ENCODE measurements around the gene C12orf56. TPM values are rescaled to one million over a fixed set of nuclear protein-coding genes. Genes with fewer than 3 reads are reported as not detected.

Gene C12orf56
- total RNA-seq, 1 experiment from 2014 or later, result not detected

DNA sequence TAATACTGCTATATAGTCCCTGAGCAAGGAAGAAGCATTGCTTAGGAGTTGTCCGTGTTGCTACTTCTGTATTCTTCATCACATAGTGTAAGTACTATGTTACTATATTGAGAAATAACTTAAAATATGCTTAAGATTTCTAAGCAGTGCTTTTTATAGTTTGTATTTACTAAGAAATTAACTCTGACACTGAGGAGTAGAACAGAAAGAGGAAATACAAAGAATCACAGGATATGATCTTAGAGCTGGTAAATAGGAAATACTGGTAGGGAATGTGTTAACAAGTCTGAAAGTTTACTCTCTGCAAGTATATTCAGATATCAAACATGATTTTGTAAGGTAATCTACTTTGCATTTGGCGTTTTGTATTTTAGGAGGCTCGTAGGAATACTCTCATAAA, 29.1 kb upstream of the C12orf56 start:
- ChIA-PET RAD21 (ENCODE audit: low non-redundant PET in 1 of 2, low total read pairs in 2 of 2, uncharacterized antibody in 2 of 2, unreplicated experiment in 2 of 2) (no interaction called here), POLR2A (no interaction called here), CTCF (no interaction called here)
- H3K9me2 ChIP-seq (ENCODE audit: insufficient read depth), result no peaks in the 10 kb centered on the region
- H3K9ac ChIP-seq (ENCODE audit: low read length), result no peak overlapping the region
- H3K4me3 ChIP-seq (replicated peaks in 1 of 2; ENCODE audit: low read depth in 1 of 2, low read length in 2 of 2), result no peak overlapping the region
- H3K4me1 ChIP-seq (ENCODE audit: control insufficient read depth in 1 of 2, insufficient read depth in 2 of 2, low read length in 2 of 2), result no peaks in the 10 kb centered on the region
- no peak overlapping the region for H3K4me2 ChIP-seq (ENCODE audit: low read length)
- ATAC-seq (no peak), DNase-seq (ENCODE audit: low read depth, low spot score) (no peak)
- peaks cover 17% of the 10 kb centered on the region for H3K79me2 ChIP-seq (ENCODE audit: insufficient read depth, low read length)
- H2AFZ ChIP-seq (ENCODE audit: low read depth, low read length, poor library complexity, severe bottlenecking), result no peak overlapping the region
- BruUV-seq (replicated peaks), result no TSS peak
- no peaks in the 10 kb centered on the region for H3K27me3 ChIP-seq (ENCODE audit: insufficient read depth, low read length)
- H3K36me3 ChIP-seq (ENCODE audit: control insufficient read depth in 1 of 2, insufficient read depth in 2 of 2, low read length in 2 of 2), result peaks cover 68 to 81% of the 10 kb centered on the region in 2 experiments
- intact Hi-C loops (cut with micrococcal nuclease), result no loop called here
- TF ChIP-seq ZFX (IDR thresholded peaks at IDR 0.05) (no peak), EGR1 (IDR thresholded peaks at IDR 0.05; ENCODE audit: low read depth) (no peak), TCF7L2 (IDR thresholded peaks at IDR 0.05; ENCODE audit: borderline replicate concordance, extremely low read depth, insufficient read depth, insufficient read length) (no peak), EZH2 (IDR thresholded peaks at IDR 0.05) (no peak), JUND (IDR thresholded peaks at IDR 0.05) (no peak), ZNF274 (IDR thresholded peaks at IDR 0.05; ENCODE audit: low read depth, low read length) (no peak), EZH2phosphoT487 (IDR thresholded peaks at IDR 0.05; ENCODE audit: borderline replicate concordance) (no peak)
- TF ChIP-seq, protein P1, sequence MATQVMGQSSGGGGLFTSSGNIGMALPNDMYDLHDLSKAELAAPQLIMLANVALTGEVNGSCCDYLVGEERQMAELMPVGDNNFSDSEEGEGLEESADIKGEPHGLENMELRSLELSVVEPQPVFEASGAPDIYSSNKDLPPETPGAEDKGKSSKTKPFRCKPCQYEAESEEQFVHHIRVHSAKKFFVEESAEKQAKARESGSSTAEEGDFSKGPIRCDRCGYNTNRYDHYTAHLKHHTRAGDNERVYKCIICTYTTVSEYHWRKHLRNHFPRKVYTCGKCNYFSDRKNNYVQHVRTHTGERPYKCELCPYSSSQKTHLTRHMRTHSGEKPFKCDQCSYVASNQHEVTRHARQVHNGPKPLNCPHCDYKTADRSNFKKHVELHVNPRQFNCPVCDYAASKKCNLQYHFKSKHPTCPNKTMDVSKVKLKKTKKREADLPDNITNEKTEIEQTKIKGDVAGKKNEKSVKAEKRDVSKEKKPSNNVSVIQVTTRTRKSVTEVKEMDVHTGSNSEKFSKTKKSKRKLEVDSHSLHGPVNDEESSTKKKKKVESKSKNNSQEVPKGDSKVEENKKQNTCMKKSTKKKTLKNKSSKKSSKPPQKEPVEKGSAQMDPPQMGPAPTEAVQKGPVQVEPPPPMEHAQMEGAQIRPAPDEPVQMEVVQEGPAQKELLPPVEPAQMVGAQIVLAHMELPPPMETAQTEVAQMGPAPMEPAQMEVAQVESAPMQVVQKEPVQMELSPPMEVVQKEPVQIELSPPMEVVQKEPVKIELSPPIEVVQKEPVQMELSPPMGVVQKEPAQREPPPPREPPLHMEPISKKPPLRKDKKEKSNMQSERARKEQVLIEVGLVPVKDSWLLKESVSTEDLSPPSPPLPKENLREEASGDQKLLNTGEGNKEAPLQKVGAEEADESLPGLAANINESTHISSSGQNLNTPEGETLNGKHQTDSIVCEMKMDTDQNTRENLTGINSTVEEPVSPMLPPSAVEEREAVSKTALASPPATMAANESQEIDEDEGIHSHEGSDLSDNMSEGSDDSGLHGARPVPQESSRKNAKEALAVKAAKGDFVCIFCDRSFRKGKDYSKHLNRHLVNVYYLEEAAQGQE (IDR thresholded peaks at IDR 0.05; ENCODE audit: low read depth), result no peak
- H3K9me3 ChIP-seq (ENCODE audit: control insufficient read depth in 1 of 2, insufficient read depth in 1 of 2, low read depth in 1 of 2, low read length in 2 of 2), result no peaks in the 10 kb centered on the region
- no peak overlapping the region for H3K27ac ChIP-seq (ENCODE audit: low read depth, low read length)
- H4K20me1 ChIP-seq (ENCODE audit: insufficient read depth), result no peaks in the 10 kb centered on the region
